Central memory CD8-positive, alpha-beta T cell (primary cell): ENCODE results near the gene CCP110.

Source experiments
- ATAC-seq: fragments of 150-1000 bp; cut with Tn5 transposase; replicated peaks from 2 replicates; pipeline ENCODE4 v1.10.0; 2022; ENCODE audit warnings: mild to moderate bottlenecking, moderate FRiP score, moderate number of reproducible peaks; ENCODE audit not compliant: poor library complexity, severe bottlenecking; ENCODE audit errors: extremely low read depth
- DNase-seq, 2 donors: peaks; one replicate each; pipeline ENCODE4 v3.0.0; 2021; ENCODE audit warnings: low spot score in 2 of 2
- H3K27ac Mint-ChIP-seq: one replicate; pipeline ENCODE4 v1.8.0; 2022; ENCODE audit warnings: low read depth, mild to moderate bottlenecking, moderate library complexity, mixed read lengths
- H3K27me3 Mint-ChIP-seq: one replicate; pipeline ENCODE4 v1.8.0; 2022; ENCODE audit warnings: mixed read lengths
- H3K36me3 Mint-ChIP-seq: one replicate; pipeline ENCODE4 v1.8.0; 2022; ENCODE audit warnings: mild to moderate bottlenecking, moderate library complexity, mixed read lengths; ENCODE audit not compliant: insufficient read depth
- H3K4me1 Mint-ChIP-seq: one replicate; pipeline ENCODE4 v1.8.0; 2022; ENCODE audit warnings: mixed read lengths
- H3K4me3 Mint-ChIP-seq: one replicate; pipeline ENCODE4 v1.8.0; 2022; ENCODE audit warnings: mild to moderate bottlenecking, moderate library complexity, mixed read lengths
- H3K9me3 Mint-ChIP-seq: one replicate; pipeline ENCODE4 v1.8.0; 2022; ENCODE audit warnings: mixed read lengths

CCP110 gene

GRCh38 chr16:19518388-19518787 is 5.4 kb upstream of the CCP110 start:
- Mint-ChIP-seq H3K36me3 (peaks cover 24% of the 10 kb centered on the region), H3K27me3 (no peaks in the 10 kb centered on the region), H3K27ac (no peak overlapping the region), H3K9me3 (no peaks in the 10 kb centered on the region), H3K4me3 (no peak overlapping the region), H3K4me1 (peaks cover 52% of the 10 kb centered on the region)
- no peak for DNase-seq
- ATAC-seq: no peak

- no peaks in the 10 kb centered on the region for H3K9me3 Mint-ChIP-seq
- H3K4me3 Mint-ChIP-seq: peak overlapping the region; percentile 95
- peaks cover 72% of the 10 kb centered on the region for H3K4me1 Mint-ChIP-seq
- H3K27ac Mint-ChIP-seq: peak overlapping the region; percentile 95
- no peak for ATAC-seq
- no peaks in the 10 kb centered on the region for H3K27me3 Mint-ChIP-seq
- no peak for DNase-seq
- peaks cover 17% of the 10 kb centered on the region for H3K36me3 Mint-ChIP-seq
Measured at GRCh38 chr16:19520861-19521331, 2.8 kb upstream of the CCP110 start.

- peak; percentile 59 for ATAC-seq
- H3K4me3 Mint-ChIP-seq: peak within 1 kb of the TSS; percentile 95
- peaks cover 15% of the 10 kb centered on the region for H3K36me3 Mint-ChIP-seq
- H3K27me3 Mint-ChIP-seq: no peaks in the 10 kb centered on the region
- H3K4me1 Mint-ChIP-seq: peaks cover 70% of the 10 kb centered on the region
- H3K27ac Mint-ChIP-seq: peak within 1 kb of the TSS; percentile 95
- peak; percentile 79 to 80 for DNase-seq
- no peaks in the 10 kb centered on the region for H3K9me3 Mint-ChIP-seq
Measured at GRCh38 chr16:19521471-19522396, 2.0 kb upstream of the CCP110 start, which contains the start of gene GDE1. Gene GDE1, minus strand, starts transcription at chr16:19522098. Its CDS starts 134 bp downstream, at chr16:19521964.

GRCh38 chr16:19522397-19522732 is 1.4 kb upstream of the CCP110 start:
- H3K27ac Mint-ChIP-seq: peak overlapping the region; percentile 95
- H3K9me3 Mint-ChIP-seq: no peaks in the 10 kb centered on the region
- peaks cover 64% of the 10 kb centered on the region for H3K4me1 Mint-ChIP-seq
- peak overlapping the region; percentile 95 for H3K4me3 Mint-ChIP-seq
- H3K36me3 Mint-ChIP-seq: peaks cover 10% of the 10 kb centered on the region
- DNase-seq (no peak), ATAC-seq (no peak)
- no peaks in the 10 kb centered on the region for H3K27me3 Mint-ChIP-seq

GRCh38 chr16:19522760-19523159 is 982 bp upstream of the CCP110 start:
- Mint-ChIP-seq H3K4me3 (peak overlapping the region; percentile 95), H3K27me3 (no peaks in the 10 kb centered on the region), H3K4me1 (peaks cover 60% of the 10 kb centered on the region), H3K36me3 (peaks cover 10% of the 10 kb centered on the region), H3K9me3 (no peaks in the 10 kb centered on the region), H3K27ac (no peak overlapping the region)
- no peak for DNase-seq
- ATAC-seq: no peak

GRCh38 chr16:19523184-19523558 is 571 bp upstream of the CCP110 start:
- Mint-ChIP-seq H3K27me3 (no peaks in the 10 kb centered on the region), H3K9me3 (no peaks in the 10 kb centered on the region), H3K36me3 (peaks cover 11% of the 10 kb centered on the region), H3K27ac (peak overlapping the region; percentile 95), H3K4me1 (peaks cover 60% of the 10 kb centered on the region), H3K4me3 (no peak overlapping the region)
- ATAC-seq (no peak), DNase-seq (no peak)

- H3K9me3 Mint-ChIP-seq: no peaks in the 10 kb centered on the region
- DNase-seq (no peak), ATAC-seq (no peak)
- no peaks in the 10 kb centered on the region for H3K27me3 Mint-ChIP-seq
- peak overlapping the region; percentile 94 for H3K4me3 Mint-ChIP-seq
- H3K36me3 Mint-ChIP-seq: peaks cover 18% of the 10 kb centered on the region
- peak overlapping the region; percentile 95 for H3K27ac Mint-ChIP-seq
- H3K4me1 Mint-ChIP-seq: peaks cover 52% of the 10 kb centered on the region
Measured at GRCh38 chr16:19524356-19524615, 544 bp downstream of the CCP110 start.

- peaks cover 18% of the 10 kb centered on the region for H3K36me3 Mint-ChIP-seq
- H3K27ac Mint-ChIP-seq: peak overlapping the region; percentile 95
- DNase-seq (no peak), ATAC-seq (no peak)
- no peaks in the 10 kb centered on the region for H3K9me3 Mint-ChIP-seq
- peaks cover 50% of the 10 kb centered on the region for H3K4me1 Mint-ChIP-seq
- no peaks in the 10 kb centered on the region for H3K27me3 Mint-ChIP-seq
- peak overlapping the region; percentile 94 for H3K4me3 Mint-ChIP-seq
Measured at GRCh38 chr16:19524616-19525384, 1.1 kb downstream of the CCP110 start.

- Mint-ChIP-seq H3K36me3 (peaks cover 18% of the 10 kb centered on the region), H3K4me3 (peak overlapping the region; percentile 94), H3K4me1 (peaks cover 45% of the 10 kb centered on the region), H3K27ac (no peak overlapping the region), H3K27me3 (no peaks in the 10 kb centered on the region), H3K9me3 (no peaks in the 10 kb centered on the region)
- no peak for ATAC-seq
- no peak for DNase-seq
Measured at GRCh38 chr16:19525385-19525723, 1.6 kb downstream of the CCP110 start.

- no peak overlapping the region for H3K27ac Mint-ChIP-seq
- DNase-seq: no peak
- no peaks in the 10 kb centered on the region for H3K27me3 Mint-ChIP-seq
- no peaks in the 10 kb centered on the region for H3K9me3 Mint-ChIP-seq
- ATAC-seq: no peak
- no peak overlapping the region for H3K4me3 Mint-ChIP-seq
- H3K36me3 Mint-ChIP-seq: peaks cover 14% of the 10 kb centered on the region
- peaks cover 27% of the 10 kb centered on the region for H3K4me1 Mint-ChIP-seq
Measured at GRCh38 chr16:19527161-19527560, 3.4 kb downstream of the CCP110 start.

- Mint-ChIP-seq H3K36me3 (peaks cover 17% of the 10 kb centered on the region), H3K4me3 (no peak overlapping the region), H3K9me3 (no peaks in the 10 kb centered on the region), H3K27me3 (no peaks in the 10 kb centered on the region), H3K4me1 (peaks cover 19% of the 10 kb centered on the region), H3K27ac (no peak overlapping the region)
- ATAC-seq (no peak), DNase-seq (no peak)
Measured at GRCh38 chr16:19528666-19529065, 4.9 kb downstream of the CCP110 start.

- ATAC-seq: no peak
- H3K27me3 Mint-ChIP-seq: no peaks in the 10 kb centered on the region
- H3K4me1 Mint-ChIP-seq: no peaks in the 10 kb centered on the region
- no peak overlapping the region for H3K4me3 Mint-ChIP-seq
- peaks cover 23% of the 10 kb centered on the region for H3K36me3 Mint-ChIP-seq
- no peak for DNase-seq
- H3K27ac Mint-ChIP-seq: no peak overlapping the region
- no peaks in the 10 kb centered on the region for H3K9me3 Mint-ChIP-seq
Measured at GRCh38 chr16:19532601-19533000, 8.9 kb downstream of the CCP110 start.
